Lung (tissue), 12 donors: ENCODE data around the gene PGS1. TPM values are rescaled to one million over a fixed set of nuclear protein-coding genes. Genes with fewer than 3 reads are reported as not detected.

Experiments
- ATAC-seq: fragments of 200-7000 bp; cut with Tn5 transposase; one replicate; pipeline ENCODE4 v1.9.1; 2020; ENCODE audit warnings: moderate number of reproducible peaks; ENCODE audit not compliant: insufficient read depth, low FRiP score
- DNase-seq, 3 donors: peaks; one replicate each; pipeline ENCODE4 v3.0.0-alpha.2; 2013 to 2017
- H3K27ac ChIP-seq, 2 donors: one replicate each; pipeline ENCODE4 v1.5.1; 2013; ENCODE audit warnings: mild to moderate bottlenecking in 2 of 2, moderate library complexity in 2 of 2, control low read depth in 1 of 2, inconsistent platforms in 1 of 2, low read depth in 1 of 2, low read length in 1 of 2
- H3K27me3 ChIP-seq, 3 donors: one replicate each; pipeline ENCODE4 v1.5.1; 2013; ENCODE audit warnings: low read length in 2 of 3; ENCODE audit not compliant: control insufficient read depth in 3 of 3, insufficient read depth in 3 of 3
- H3K36me3 ChIP-seq, 4 donors: one replicate each; pipeline ENCODE4 v1.5.1; 2013; ENCODE audit warnings: low read length in 4 of 4, mild to moderate bottlenecking in 1 of 4, moderate library complexity in 1 of 4; ENCODE audit not compliant: control insufficient read depth in 4 of 4, insufficient read depth in 4 of 4
- H3K4me1 ChIP-seq, 5 donors: one replicate each; pipeline ENCODE4 v1.5.1; 2013; ENCODE audit warnings: low read length in 5 of 5, mild to moderate bottlenecking in 2 of 5, moderate library complexity in 1 of 5; ENCODE audit not compliant: control insufficient read depth in 5 of 5, insufficient read depth in 5 of 5
- H3K4me3 ChIP-seq: one replicate; pipeline ENCODE4 v1.5.1; 2013; ENCODE audit warnings: mild to moderate bottlenecking, control low read depth, moderate library complexity
- H3K9ac ChIP-seq, 2 donors: one replicate each; pipeline ENCODE4 v1.5.1; 2013; ENCODE audit warnings: low read length in 2 of 2, control low read depth in 1 of 2; ENCODE audit not compliant: insufficient read depth in 1 of 2
- H3K9me3 ChIP-seq, 4 donors: one replicate each; pipeline ENCODE4 v1.5.1; 2013; ENCODE audit warnings: low read length in 3 of 4, mild to moderate bottlenecking in 1 of 4, moderate library complexity in 1 of 4; ENCODE audit not compliant: control insufficient read depth in 4 of 4, insufficient read depth in 3 of 4
- WGBS, 2 donors: extraction: QIAGEN DNeasy Blood & Tissue Kit; methylation state at CpG; one replicate each; pipeline ENCODE4 v1.1.7; 2013; 5-methylcytosine and 5-hydroxymethylcytosine counted together
- polyA plus RNA-seq, 2 donors: library from polyadenylated mRNA; stranded (reverse); fragments of 200-250 nt; gene quantifications; one replicate each; pipeline ENCODE4 v1.2.1, GENCODE V29; 2013
- total RNA-seq, 2 donors: library from RNA; depleted of rRNA in 1 of 2; stranded (reverse); fragments of >200 nt in 1 of 2; gene quantifications; one replicate each; pipeline ENCODE4 v1.2.1, GENCODE V29; 2014 to 2021
- TF ChIP-seq, protein P1 (sequence below): IDR thresholded peaks from 2 replicates; pipeline ENCODE4 v1.5.1; 2012; ENCODE audit warnings: mild to moderate bottlenecking; ENCODE audit errors: control extremely low read depth, extremely low read depth
- donor health status: control.
- donor health status: control.
- donor health status: Bipolar disorder and iron deficiency.
- donor health status: healthy.
- donor health status: DM: yes; HTN: yes; CAD: no.

PGS1 gene
- total and polyA plus RNA-seq, 4 donors = 44.9 to 104 (median 94.3) TPM

DNA sequence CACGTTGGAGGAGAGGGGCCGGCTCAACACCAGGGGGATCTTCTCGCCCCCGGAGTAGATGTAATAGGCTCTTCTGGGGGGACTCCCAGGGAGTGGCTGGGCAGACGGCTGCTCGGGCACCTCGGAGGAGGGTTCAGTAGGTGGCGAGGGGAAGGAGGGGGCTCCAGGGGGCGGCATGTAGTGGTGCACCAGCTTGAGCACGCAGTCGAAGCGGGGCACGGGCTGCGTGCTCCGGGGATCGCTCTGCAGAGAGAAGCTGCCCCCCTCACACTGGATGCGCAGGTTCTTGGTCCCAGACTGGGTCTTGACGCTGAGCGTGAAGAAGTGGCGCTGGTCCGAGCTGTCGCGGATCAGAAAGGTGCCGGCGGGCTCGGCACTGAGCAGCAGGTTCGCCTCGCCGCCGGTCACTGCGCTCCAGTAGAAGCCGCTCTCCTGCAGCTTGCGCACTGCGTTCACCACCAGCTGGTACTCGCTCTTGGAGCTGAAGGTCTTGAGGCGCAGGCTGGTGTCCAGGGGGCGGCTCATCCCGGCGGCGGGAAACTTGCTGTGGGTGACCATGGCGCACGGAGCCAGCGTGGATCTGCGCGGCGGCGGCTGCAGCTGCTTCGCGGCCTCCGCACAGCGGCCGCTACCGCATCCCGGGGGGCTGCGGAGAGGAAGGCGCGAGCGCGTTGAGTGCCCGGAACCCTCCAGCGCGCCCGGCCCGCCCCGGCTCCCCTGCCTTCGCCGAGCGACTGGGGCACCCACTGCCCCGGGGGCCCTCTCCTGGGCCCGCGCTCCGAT is 19.7 kb upstream of the PGS1 start:
- H3K36me3 ChIP-seq = peaks cover 0 to 24% (median 2%) of the 10 kb centered on the region in 4 donors

DNA sequence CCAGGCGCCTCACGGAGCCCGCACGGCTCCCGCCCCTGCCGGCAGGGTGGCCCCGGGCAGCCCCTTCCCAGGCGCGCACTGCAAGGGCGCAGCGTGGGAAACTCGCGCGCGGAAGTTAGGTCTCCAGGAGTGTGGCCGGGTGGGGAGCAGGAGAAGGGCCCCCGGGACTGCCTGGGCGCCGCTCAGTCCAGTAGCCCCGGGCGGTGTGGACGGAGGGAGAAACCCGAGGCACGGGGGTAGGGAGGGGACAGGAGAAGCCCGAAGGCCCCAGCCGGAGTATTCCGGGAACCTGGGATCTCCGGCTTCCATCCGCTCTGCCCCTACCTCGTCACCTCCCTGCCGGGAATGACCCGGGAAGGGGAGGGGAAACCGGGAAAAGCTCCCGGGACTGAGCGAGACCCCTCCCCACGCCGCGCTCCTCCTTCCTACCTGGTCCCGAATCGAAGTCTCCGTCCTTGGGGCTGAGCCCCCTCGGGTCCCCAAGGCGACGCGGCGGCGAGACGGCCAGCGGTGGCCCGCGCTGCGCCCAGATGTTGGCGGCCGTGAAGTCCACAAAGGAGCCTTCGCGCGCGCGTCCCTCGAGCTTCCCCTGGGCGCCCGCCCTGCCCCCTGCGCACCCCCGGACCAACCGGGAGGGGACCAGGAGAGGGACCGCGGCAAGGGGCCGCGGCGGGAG is 19.0 kb upstream of the PGS1 start:
- DNase-seq (peak in 2 of 3 donors; percentile 75 to 77), ATAC-seq (peak; percentile 1)
- peak overlapping the region; percentile 96 to 99 for H3K27ac ChIP-seq
- H3K4me3 ChIP-seq = peak overlapping the region; percentile 96
- WGBS, 2 donors = 0 to 1% methylated on average over 54 to 70 of the region's 70 CpGs
- peaks cover 0 to 29% (median 13%) of the 10 kb centered on the region in 5 donors for H3K4me1 ChIP-seq
- H3K36me3 ChIP-seq = peaks cover 0 to 24% (median 2%) of the 10 kb centered on the region in 4 donors
- no peaks in the 10 kb centered on the region for H3K27me3 ChIP-seq
- peak overlapping the region; percentile 47 to 90 for H3K9ac ChIP-seq
- no peaks in the 10 kb centered on the region for H3K9me3 ChIP-seq
- TF ChIP-seq, protein P1, sequence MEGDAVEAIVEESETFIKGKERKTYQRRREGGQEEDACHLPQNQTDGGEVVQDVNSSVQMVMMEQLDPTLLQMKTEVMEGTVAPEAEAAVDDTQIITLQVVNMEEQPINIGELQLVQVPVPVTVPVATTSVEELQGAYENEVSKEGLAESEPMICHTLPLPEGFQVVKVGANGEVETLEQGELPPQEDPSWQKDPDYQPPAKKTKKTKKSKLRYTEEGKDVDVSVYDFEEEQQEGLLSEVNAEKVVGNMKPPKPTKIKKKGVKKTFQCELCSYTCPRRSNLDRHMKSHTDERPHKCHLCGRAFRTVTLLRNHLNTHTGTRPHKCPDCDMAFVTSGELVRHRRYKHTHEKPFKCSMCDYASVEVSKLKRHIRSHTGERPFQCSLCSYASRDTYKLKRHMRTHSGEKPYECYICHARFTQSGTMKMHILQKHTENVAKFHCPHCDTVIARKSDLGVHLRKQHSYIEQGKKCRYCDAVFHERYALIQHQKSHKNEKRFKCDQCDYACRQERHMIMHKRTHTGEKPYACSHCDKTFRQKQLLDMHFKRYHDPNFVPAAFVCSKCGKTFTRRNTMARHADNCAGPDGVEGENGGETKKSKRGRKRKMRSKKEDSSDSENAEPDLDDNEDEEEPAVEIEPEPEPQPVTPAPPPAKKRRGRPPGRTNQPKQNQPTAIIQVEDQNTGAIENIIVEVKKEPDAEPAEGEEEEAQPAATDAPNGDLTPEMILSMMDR = no peak

More for the DNA sequence above, 19.7 kb upstream of the PGS1 start:
- DNase-seq = peak; percentile 60 to 70 (median 68)
- H3K27ac ChIP-seq = peak overlapping the region; percentile 96 to 99
- 15 to 29% methylated on average over 49 to 72 of the region's 72 CpGs for WGBS, 2 donors
- H3K4me1 ChIP-seq = peaks cover 0 to 32% (median 17%) of the 10 kb centered on the region in 5 donors
- H3K27me3 ChIP-seq = no peaks in the 10 kb centered on the region
- no peaks in the 10 kb centered on the region for H3K9me3 ChIP-seq
- H3K4me3 ChIP-seq = peak overlapping the region; percentile 96
- TF ChIP-seq, protein P1 = no peak
- ATAC-seq = peak; percentile 1
- H3K9ac ChIP-seq = peak overlapping the region in 1 of 2 donors; percentile 90

DNA sequence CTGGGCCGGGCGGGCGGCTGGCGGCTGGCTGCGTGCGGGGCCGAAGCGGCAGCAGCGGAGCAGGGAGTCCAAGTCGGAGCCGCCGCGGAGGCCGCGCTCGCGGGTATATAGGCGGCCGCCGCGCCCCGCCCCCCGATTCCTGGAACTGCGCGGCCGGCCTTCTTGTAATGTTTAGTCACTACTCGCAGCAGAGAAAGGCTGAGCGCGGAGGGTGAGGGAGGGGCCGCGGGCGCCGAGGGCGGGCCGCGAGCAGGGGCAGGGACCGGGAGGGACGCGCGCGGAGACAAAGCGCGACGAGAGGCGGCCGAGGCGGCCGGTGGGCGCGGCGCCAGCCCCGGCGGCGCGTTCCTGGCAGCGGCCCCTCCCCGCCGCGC is 18.5 kb upstream of the PGS1 start, which contains the start of gene SOCS3:
SOCS3 (minus strand) TSS at position 81 of the 374 bp plus-strand sequence. CDS start 982 bp downstream, outside the sequence.
- Histone ChIP-seq H3K9ac (peak within 1 kb of the TSS; percentile 47 to 90), H3K4me3 (peak within 1 kb of the TSS; percentile 96), H3K4me1 (peaks cover 0 to 31% (median 12%) of the 10 kb centered on the region in 5 donors), H3K36me3 (peaks cover 0 to 24% (median 2%) of the 10 kb centered on the region in 4 donors), H3K27ac (peak within 1 kb of the TSS; percentile 96 to 99), H3K27me3 (no peaks in the 10 kb centered on the region), H3K9me3 (no peaks in the 10 kb centered on the region)
- WGBS, 2 donors = 0 to 1% methylated on average over 4 to 59 of the region's 59 CpGs
- peak; percentile 78 for ATAC-seq
- DNase-seq = peak; percentile 97 to 99 (median 98)
- TF ChIP-seq, protein P1 = no peak
